MCF 10A (cell line): ENCODE data around the gene UBE2D4. TPM values are rescaled to one million over a fixed set of nuclear protein-coding genes. Genes with fewer than 3 reads are reported as not detected.
A peak's percentile ranks its signal among the peaks of the same experiment; 100 is the strongest.

Experiments
- BruUV-seq: library from RNA; stranded (reverse); fragments of 400-500 nt; replicated peaks from 2 replicates; lab custom pipeline; 2021; lab: Mats Ljungman, UMichigan
- CTCF ChIA-PET: fragments of 300-600 bp; sonication (Branson Sonifier 250); formaldehyde crosslinking; extraction: SDS; loops from one replicate; lab custom pipeline; 2021; ENCODE audit warnings: antibody characterized with exemption, inconsistent platforms; lab: Yijun Ruan, JAX
- POLR2A ChIA-PET: fragments of 300-600, 350-650 bp; sonication (Branson Sonifier 250); formaldehyde crosslinking; extraction: SDS; loops from one replicate; lab custom pipeline; 2020; ENCODE audit warnings: antibody characterized with exemption, inconsistent platforms; lab: Yijun Ruan, JAX
- DNase-seq: peaks from one replicate; pipeline ENCODE4 v3.0.0-alpha.2; 2018; ENCODE audit not compliant: unreplicated experiment
- H3K27ac Mint-ChIP-seq: one replicate; pipeline ENCODE4 v1.8.0; 2022; ENCODE audit warnings: mild to moderate bottlenecking, low read depth, mixed read lengths; ENCODE audit not compliant: unreplicated experiment
- H3K27me3 Mint-ChIP-seq: one replicate; pipeline ENCODE4 v1.8.0; 2022; ENCODE audit warnings: mixed read lengths; ENCODE audit not compliant: insufficient read depth, unreplicated experiment
- H3K36me3 Mint-ChIP-seq: one replicate; pipeline ENCODE4 v1.8.0; 2022; ENCODE audit warnings: mild to moderate bottlenecking, moderate library complexity, mixed read lengths; ENCODE audit not compliant: insufficient read depth, unreplicated experiment
- H3K4me1 Mint-ChIP-seq: one replicate; pipeline ENCODE4 v1.8.0; 2022; ENCODE audit warnings: mixed read lengths; ENCODE audit not compliant: insufficient read depth, unreplicated experiment
- H3K4me3 Mint-ChIP-seq: one replicate; pipeline ENCODE4 v1.8.0; 2022; ENCODE audit warnings: mild to moderate bottlenecking, moderate library complexity, mixed read lengths; ENCODE audit not compliant: unreplicated experiment
- H3K9me3 Mint-ChIP-seq: one replicate; pipeline ENCODE4 v1.8.0; 2022; ENCODE audit warnings: mixed read lengths; ENCODE audit not compliant: unreplicated experiment
- CTCF ChIP-seq: fragments of 200-600 bp; IDR thresholded peaks from one replicate; pipeline ENCODE4 v1.8.0; 2022; ENCODE audit warnings: antibody characterized with exemption, mild to moderate bottlenecking; ENCODE audit not compliant: unreplicated experiment
- intact Hi-C: fragments of 100-400 bp; cut with micrococcal nuclease; formaldehyde crosslinking; loops from 2 replicates; pipeline ENCODE4 v1.14.1; 2022
- total RNA-seq: library from RNA; stranded (reverse); gene quantifications from 2 replicates; pipeline ENCODE4 v1.2.3, GENCODE V29; 2022

The UBE2D4 gene
- total RNA-seq, 1 experiment from 2014 or later: 13.7 TPM

GRCh38 chr7:43884617-43885016 is 41.6 kb upstream of the UBE2D4 start:
- Mint-ChIP-seq H3K36me3 (peaks cover 67% of the 10 kb centered on the region), H3K27me3 (no peaks in the 10 kb centered on the region), H3K27ac (peak overlapping the region; percentile 41), H3K9me3 (no peaks in the 10 kb centered on the region), H3K4me1 (peaks cover 18% of the 10 kb centered on the region), H3K4me3 (no peak overlapping the region)
- DNase-seq: no peak
- CTCF ChIA-PET: interaction anchor here (0.6 to 1.0 kb wide), 2 partner anchors 10 to 70 kb away, joined by 3 to 4 read pairs; no protein-coding TSS in a partner anchor
- TF ChIP-seq CTCF: no peak
- intact Hi-C loops: no loop called here
- no TSS peak for BruUV-seq
- POLR2A ChIA-PET: no interaction called here

GRCh38 chr7:43888993-43889945 is 37.0 kb upstream of the UBE2D4 start:
- H3K9me3 Mint-ChIP-seq: no peaks in the 10 kb centered on the region
- no peak for DNase-seq
- H3K27ac Mint-ChIP-seq: peak overlapping the region; percentile 11
- H3K36me3 Mint-ChIP-seq: peaks cover 53% of the 10 kb centered on the region
- TF ChIP-seq CTCF: no peak
- ChIA-PET CTCF (no interaction called here), POLR2A (no interaction called here)
- peaks cover 24% of the 10 kb centered on the region for H3K4me1 Mint-ChIP-seq
- intact Hi-C loops: no loop called here
- BruUV-seq: no TSS peak
- no peaks in the 10 kb centered on the region for H3K27me3 Mint-ChIP-seq
- no peak overlapping the region for H3K4me3 Mint-ChIP-seq

- peaks cover 24% of the 10 kb centered on the region for H3K4me1 Mint-ChIP-seq
- no peaks in the 10 kb centered on the region for H3K27me3 Mint-ChIP-seq
- H3K36me3 Mint-ChIP-seq: peaks cover 41% of the 10 kb centered on the region
- BruUV-seq: no TSS peak
- ChIA-PET POLR2A (no interaction called here), CTCF (no interaction called here)
- no peak overlapping the region for H3K4me3 Mint-ChIP-seq
- H3K27ac Mint-ChIP-seq: no peak overlapping the region
- intact Hi-C loops: no loop called here
- TF ChIP-seq CTCF: no peak
- no peaks in the 10 kb centered on the region for H3K9me3 Mint-ChIP-seq
- no peak for DNase-seq
These were observed 35.8 kb upstream of the UBE2D4 start for GRCh38 chr7:43890468-43890867.

- peaks cover 30% of the 10 kb centered on the region for H3K4me1 Mint-ChIP-seq
- peak overlapping the region; percentile 27 for H3K27ac Mint-ChIP-seq
- no peak overlapping the region for H3K4me3 Mint-ChIP-seq
- H3K36me3 Mint-ChIP-seq: peaks cover 40% of the 10 kb centered on the region
- no peaks in the 10 kb centered on the region for H3K27me3 Mint-ChIP-seq
- ChIA-PET POLR2A (no interaction called here), CTCF (interaction anchor here (0.6 kb wide), 1 partner anchor 135 kb away, joined by 3 read pairs; no protein-coding TSS in a partner anchor)
- no peak for DNase-seq
- BruUV-seq: no TSS peak
- peaks cover 7% of the 10 kb centered on the region for H3K9me3 Mint-ChIP-seq
- TF ChIP-seq CTCF: no peak
- intact Hi-C loops: no loop called here
These were observed 34.9 kb upstream of the UBE2D4 start for GRCh38 chr7:43891069-43891955.
